ENCODE data around the gene OGFR. TPM values are rescaled to one million over a fixed set of nuclear protein-coding genes. Genes with fewer than 3 reads are reported as not detected.

OGFR gene
- total RNA-seq, 2 experiments from 2014 or later, result 82.4 to 84.9 TPM

- CTCF ChIA-PET, result interaction anchor here (3.6 kb wide), 1 partner anchor 16 kb away, joined by 17 read pairs; no protein-coding TSS in a partner anchor
- Mint-ChIP-seq H3K36me3 (ENCODE audit: low read depth) (no peaks in the 10 kb centered on the region), H3K27ac (no peak overlapping the region), H3K27me3 (no peaks in the 10 kb centered on the region), H3K9me3 (no peaks in the 10 kb centered on the region), H3K4me3 (no peak overlapping the region), H3K4me1 (no peaks in the 10 kb centered on the region)
- no peak for DNase-seq
- POLR2A ChIA-PET, result no interaction called here
Observed at GRCh38 chr20:62823688-62824475, 19.2 kb downstream of the OGFR start.

- Mint-ChIP-seq H3K4me1 (no peaks in the 10 kb centered on the region), H3K27me3 (no peaks in the 10 kb centered on the region), H3K36me3 (ENCODE audit: low read depth) (no peaks in the 10 kb centered on the region), H3K4me3 (no peak overlapping the region), H3K27ac (no peak overlapping the region), H3K9me3 (no peaks in the 10 kb centered on the region)
- CTCF ChIA-PET, result no interaction called here
- POLR2A ChIA-PET, result no interaction called here
- peak; percentile 52 for DNase-seq
Observed at GRCh38 chr20:62824476-62825332, 20.1 kb downstream of the OGFR start.

GRCh38 chr20:62825333-62825985 is 20.8 kb downstream of the OGFR start:
- ChIA-PET POLR2A (no interaction called here), CTCF (no interaction called here)
- no peak for DNase-seq

GRCh38 chr20:62825986-62826645 is 21.5 kb downstream of the OGFR start:
- POLR2A ChIA-PET, result no interaction called here
- H3K27me3 Mint-ChIP-seq, result no peaks in the 10 kb centered on the region
- no peak overlapping the region for H3K4me3 Mint-ChIP-seq
- no peak for DNase-seq
- H3K27ac Mint-ChIP-seq, result no peak overlapping the region
- no peaks in the 10 kb centered on the region for H3K9me3 Mint-ChIP-seq
- no peaks in the 10 kb centered on the region for H3K4me1 Mint-ChIP-seq
- H3K36me3 Mint-ChIP-seq (ENCODE audit: low read depth), result no peaks in the 10 kb centered on the region
- CTCF ChIA-PET, result no interaction called here

More at GRCh38 chr20:62825333-62825985, 20.8 kb downstream of the OGFR start:
- no peaks in the 10 kb centered on the region for H3K4me1 Mint-ChIP-seq
- no peaks in the 10 kb centered on the region for H3K9me3 Mint-ChIP-seq
- no peaks in the 10 kb centered on the region for H3K27me3 Mint-ChIP-seq
- H3K36me3 Mint-ChIP-seq (ENCODE audit: low read depth), result no peaks in the 10 kb centered on the region
- H3K4me3 Mint-ChIP-seq, result no peak overlapping the region
- no peak overlapping the region for H3K27ac Mint-ChIP-seq

GRCh38 chr20:62826646-62827310 is 22.1 kb downstream of the OGFR start:
- no peaks in the 10 kb centered on the region for H3K9me3 Mint-ChIP-seq
- H3K36me3 Mint-ChIP-seq (ENCODE audit: low read depth), result no peaks in the 10 kb centered on the region
- H3K4me1 Mint-ChIP-seq, result peaks cover 3% of the 10 kb centered on the region
- ChIA-PET POLR2A (no interaction called here), CTCF (no interaction called here)
- H3K27ac Mint-ChIP-seq, result no peak overlapping the region
- no peaks in the 10 kb centered on the region for H3K27me3 Mint-ChIP-seq
- DNase-seq, result no peak
- H3K4me3 Mint-ChIP-seq, result no peak overlapping the region

GRCh38 chr20:62827311-62828038 is 22.8 kb downstream of the OGFR start:
- Mint-ChIP-seq H3K27ac (no peak overlapping the region), H3K27me3 (no peaks in the 10 kb centered on the region), H3K36me3 (ENCODE audit: low read depth) (no peaks in the 10 kb centered on the region), H3K9me3 (no peaks in the 10 kb centered on the region), H3K4me3 (no peak overlapping the region), H3K4me1 (peaks cover 6% of the 10 kb centered on the region)
- POLR2A ChIA-PET, result no interaction called here
- CTCF ChIA-PET, result interaction anchor here (0.6 to 1.2 kb wide), 2 partner anchors 19 to 127 kb away, joined by 3 to 4 read pairs; no protein-coding TSS in a partner anchor
- DNase-seq, result no peak

- Mint-ChIP-seq H3K27me3 (no peaks in the 10 kb centered on the region), H3K4me1 (peaks cover 11% of the 10 kb centered on the region), H3K36me3 (ENCODE audit: low read depth) (no peaks in the 10 kb centered on the region), H3K9me3 (no peaks in the 10 kb centered on the region), H3K4me3 (no peak overlapping the region), H3K27ac (no peak overlapping the region)
- ChIA-PET POLR2A (no interaction called here), CTCF (interaction anchor here (1.2 kb wide), 1 partner anchor 19 kb away, joined by 3 read pairs; no protein-coding TSS in a partner anchor)
- DNase-seq, result no peak
Observed at GRCh38 chr20:62828051-62828450, 23.4 kb downstream of the OGFR start.

- no peak overlapping the region for H3K4me3 Mint-ChIP-seq
- no peaks in the 10 kb centered on the region for H3K9me3 Mint-ChIP-seq
- H3K36me3 Mint-ChIP-seq (ENCODE audit: low read depth), result no peaks in the 10 kb centered on the region
- H3K4me1 Mint-ChIP-seq, result peaks cover 11% of the 10 kb centered on the region
- POLR2A ChIA-PET, result no interaction called here
- no peaks in the 10 kb centered on the region for H3K27me3 Mint-ChIP-seq
- DNase-seq, result no peak
- no peak overlapping the region for H3K27ac Mint-ChIP-seq
- CTCF ChIA-PET, result interaction anchor here (1.2 kb wide), 1 partner anchor 20 kb away, joined by 3 read pairs; no protein-coding TSS in a partner anchor
Observed at GRCh38 chr20:62828511-62829230, 24.0 kb downstream of the OGFR start.

GRCh38 chr20:62829231-62830230 is 24.9 kb downstream of the OGFR start:
- H3K27me3 Mint-ChIP-seq, result no peaks in the 10 kb centered on the region
- no peaks in the 10 kb centered on the region for H3K36me3 Mint-ChIP-seq (ENCODE audit: low read depth)
- no peaks in the 10 kb centered on the region for H3K9me3 Mint-ChIP-seq
- H3K4me1 Mint-ChIP-seq, result peaks cover 11% of the 10 kb centered on the region
- no peak overlapping the region for H3K4me3 Mint-ChIP-seq
- DNase-seq, result no peak
- CTCF ChIA-PET, result no interaction called here
- POLR2A ChIA-PET, result no interaction called here
- H3K27ac Mint-ChIP-seq, result no peak overlapping the region

GRCh38 chr20:62830251-62830650 is 25.6 kb downstream of the OGFR start:
- CTCF ChIA-PET, result no interaction called here
- H3K36me3 Mint-ChIP-seq (ENCODE audit: low read depth), result no peaks in the 10 kb centered on the region
- no peak overlapping the region for H3K27ac Mint-ChIP-seq
- H3K9me3 Mint-ChIP-seq, result no peaks in the 10 kb centered on the region
- no peaks in the 10 kb centered on the region for H3K27me3 Mint-ChIP-seq
- peaks cover 11% of the 10 kb centered on the region for H3K4me1 Mint-ChIP-seq
- POLR2A ChIA-PET, result no interaction called here
- H3K4me3 Mint-ChIP-seq, result no peak overlapping the region
- DNase-seq, result no peak

All from activated CD4-positive, alpha-beta T cell treated with anti-CD3 and anti-CD28 coated beads, Interleukin-2, amount 10 ng/mL, durations not matched to agents 7 days and 5 days (primary cell).